AG09319 (cell line): ENCODE results near the gene ERC1.

Source experiments
- DNase-seq: peaks from one replicate; pipeline ENCODE4 v3.0.0-alpha.2; 2010; ENCODE audit warnings: low read depth; ENCODE audit errors: extremely low read depth
- CTCF ChIP-seq: IDR thresholded peaks from 2 replicates; pipeline ENCODE4 v1.5.1; 2011; ENCODE audit warnings: low read depth, mild to moderate bottlenecking, inconsistent platforms, low read length, moderate library complexity

Gene ERC1

GRCh38 chr12:1377681-1378080, 386.7 kb downstream of the ERC1 start:
- DNase-seq = no peak
- TF ChIP-seq CTCF = no peak

GRCh38 chr12:1380171-1380851, 389.3 kb downstream of the ERC1 start:
- TF ChIP-seq CTCF = no peak
- no peak for DNase-seq

- TF ChIP-seq CTCF = no peak
- no peak for DNase-seq
Measured at GRCh38 chr12:1382151-1382550, 391.1 kb downstream of the ERC1 start.

- no peak for TF ChIP-seq CTCF
- DNase-seq = no peak
Measured at GRCh38 chr12:1382826-1383225, 391.8 kb downstream of the ERC1 start.

GRCh38 chr12:1383758-1384157, 392.7 kb downstream of the ERC1 start:
- TF ChIP-seq CTCF = no peak
- DNase-seq = no peak

- no peak for TF ChIP-seq CTCF
- DNase-seq = no peak
Measured at GRCh38 chr12:1384910-1385309, 393.9 kb downstream of the ERC1 start.

GRCh38 chr12:1391722-1392121, 400.7 kb downstream of the ERC1 start:
- TF ChIP-seq CTCF = no peak
- DNase-seq = no peak
